NCI-H524 treated with DMSO at 0.1 percent for 48 hours (cell line): ENCODE measurements around the gene ANKRD65.
"Not testable (repeated sequence)": the region's sequence is repeated elsewhere in the genome, so short reads cannot be mapped to it uniquely, and the experiment has no call there.

Experiments
- DNase-seq: peaks from one replicate; lab custom pipeline; 2025; lab: John Stamatoyannopoulos, UW

Gene ANKRD65

DNA sequence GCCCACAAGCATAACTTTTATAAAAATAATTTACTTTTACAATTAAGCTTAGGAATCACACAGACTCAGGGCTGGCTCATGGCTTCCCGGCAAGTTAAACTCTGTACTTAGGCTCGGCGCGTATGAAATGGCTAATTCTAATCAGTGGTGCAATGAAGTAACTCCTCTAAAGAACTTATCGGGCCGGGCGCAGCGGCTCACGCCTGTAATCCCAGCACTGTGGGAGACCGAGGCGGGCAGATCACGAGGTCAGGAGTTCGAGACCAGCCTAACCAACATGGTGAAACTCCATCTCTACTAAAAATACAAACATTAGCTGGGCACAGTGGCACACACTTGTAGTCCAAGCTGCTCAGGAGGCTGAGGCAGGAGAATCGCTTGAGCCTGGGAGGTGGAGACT, 51.0 kb downstream of the ANKRD65 start:
- DNase-seq: not testable (repeated sequence)
